H9 (cell line): Measurements from ENCODE around the gene ACYP2. TPM values are rescaled to one million over a fixed set of nuclear protein-coding genes. Genes with fewer than 3 reads are reported as not detected.

Experiments
- DNase-seq: peaks from one replicate; pipeline ENCODE4 v3.0.0-alpha.2; 2017
- H2AFZ ChIP-seq: one replicate; pipeline ENCODE4 v1.6.1; 2013; ENCODE audit warnings: mild to moderate bottlenecking, low read length, control low read depth, moderate library complexity
- H2AK5ac ChIP-seq: 2 replicates; pipeline ENCODE4 v1.6.1; 2013; ENCODE audit warnings: low read length, control low read depth, mixed read lengths; ENCODE audit not compliant: insufficient read length
- H2BK120ac ChIP-seq: one replicate; pipeline ENCODE4 v1.6.1; 2013; ENCODE audit warnings: low read depth, mild to moderate bottlenecking, low read length, control low read depth, inconsistent platforms; ENCODE audit not compliant: poor library complexity, severe bottlenecking
- H2BK12ac ChIP-seq: 2 replicates; pipeline ENCODE4 v1.6.1; 2013; ENCODE audit warnings: low read length, control low read depth, mixed read lengths, low read depth; ENCODE audit not compliant: insufficient read length
- H2BK15ac ChIP-seq: 2 replicates; pipeline ENCODE4 v1.6.1; 2013; ENCODE audit warnings: low read depth, low read length, control low read depth
- H2BK20ac ChIP-seq: one replicate; pipeline ENCODE4 v1.6.1; 2013; ENCODE audit warnings: low read depth, mild to moderate bottlenecking, low read length, control low read depth, inconsistent platforms; ENCODE audit not compliant: poor library complexity, severe bottlenecking
- H2BK5ac ChIP-seq: 2 replicates; pipeline ENCODE4 v1.6.1; 2013; ENCODE audit warnings: low read length, control low read depth, mixed read lengths; ENCODE audit not compliant: insufficient read length
- H3K14ac ChIP-seq: 2 replicates; pipeline ENCODE4 v1.6.1; 2013; ENCODE audit warnings: low read length, control low read depth; ENCODE audit not compliant: insufficient read depth
- H3K18ac ChIP-seq: 2 replicates; pipeline ENCODE4 v1.6.1; 2013; ENCODE audit warnings: low read depth, mild to moderate bottlenecking, mixed read lengths, low read length, control low read depth; ENCODE audit not compliant: insufficient read length
- H3K23ac ChIP-seq: 2 replicates; pipeline ENCODE4 v1.6.1; 2013; ENCODE audit warnings: low read length, control low read depth, mixed read lengths, low read depth; ENCODE audit not compliant: insufficient read length
- H3K23me2 ChIP-seq: 2 replicates; pipeline ENCODE4 v1.6.1; 2013; ENCODE audit warnings: low read depth, mild to moderate bottlenecking, mixed read lengths, low read length, control low read depth; ENCODE audit not compliant: insufficient read length, poor library complexity, severe bottlenecking
- H3K27ac ChIP-seq: 2 replicates; pipeline ENCODE4 v1.5.1; 2013; ENCODE audit warnings: low read length, control low read depth, mixed read lengths, low read depth; ENCODE audit not compliant: insufficient read length
- H3K27me3 ChIP-seq: 2 replicates; pipeline ENCODE4 v1.6.1; 2013; ENCODE audit warnings: low read length, control low read depth, inconsistent platforms; ENCODE audit not compliant: insufficient read depth
- H3K4ac ChIP-seq: 2 replicates; pipeline ENCODE4 v1.6.1; 2013; ENCODE audit warnings: low read depth, mild to moderate bottlenecking, control low read depth, inconsistent platforms, low read length, moderate library complexity
- H3K4me1 ChIP-seq: 2 replicates; pipeline ENCODE4 v1.6.1; 2013; ENCODE audit warnings: low read length, control low read depth, inconsistent platforms; ENCODE audit not compliant: insufficient read depth
- H3K4me2 ChIP-seq: 2 replicates; pipeline ENCODE4 v1.6.1; 2013; ENCODE audit warnings: low read length, control low read depth, mixed read lengths; ENCODE audit not compliant: insufficient read length, insufficient read depth
- H3K56ac ChIP-seq: 2 replicates; pipeline ENCODE4 v1.6.1; 2013; ENCODE audit warnings: low read depth, mild to moderate bottlenecking, mixed read lengths, low read length, control low read depth; ENCODE audit not compliant: insufficient read length
- H3K79me1 ChIP-seq: 2 replicates; pipeline ENCODE4 v1.6.1; 2013; ENCODE audit warnings: low read depth, mild to moderate bottlenecking, moderate library complexity, low read length, control low read depth, inconsistent platforms; ENCODE audit not compliant: insufficient read depth, poor library complexity, severe bottlenecking
- H3K79me2 ChIP-seq: 2 replicates; pipeline ENCODE4 v1.6.1; 2013; ENCODE audit warnings: low read length, control low read depth, inconsistent platforms; ENCODE audit not compliant: insufficient read depth
- H3K9ac ChIP-seq: 2 replicates; pipeline ENCODE4 v1.6.1; 2013; ENCODE audit warnings: low read length, control low read depth, mixed read lengths; ENCODE audit not compliant: insufficient read length; ENCODE audit errors: extremely low read depth
- H3K9me3 ChIP-seq: one replicate; pipeline ENCODE4 v1.6.1; 2013; ENCODE audit warnings: low read depth, low read length, inconsistent platforms; ENCODE audit not compliant: control insufficient read depth
- H3T11ph ChIP-seq: one replicate; pipeline ENCODE4 v1.6.1; 2013; ENCODE audit warnings: mild to moderate bottlenecking, low read length, control low read depth, inconsistent platforms
- H4K20me1 ChIP-seq: one replicate; pipeline ENCODE4 v1.6.1; 2013; ENCODE audit not compliant: control insufficient read depth, insufficient read length, insufficient read depth
- H4K5ac ChIP-seq: 2 replicates; pipeline ENCODE4 v1.6.1; 2013; ENCODE audit warnings: low read depth, mild to moderate bottlenecking, mixed read lengths, low read length, control low read depth; ENCODE audit not compliant: insufficient read length
- H4K8ac ChIP-seq: replicated peaks from 2 replicates; pipeline ENCODE4 v1.6.1; 2013; ENCODE audit warnings: low read length, control low read depth, mixed read lengths, low read depth; ENCODE audit not compliant: insufficient read length
- H4K91ac ChIP-seq: 2 replicates; pipeline ENCODE4 v1.6.1; 2013; ENCODE audit warnings: low read depth, mild to moderate bottlenecking, moderate library complexity, mixed read lengths, low read length, control low read depth; ENCODE audit not compliant: insufficient read length
- H3K27ac Mint-ChIP-seq, 3 experiments: 2 replicates in 2 of 3; 3 replicates in 1 of 3; pipeline ENCODE4 v1.8.0; 2020 to 2021; ENCODE audit warnings: mixed read lengths in 3 of 3, mild to moderate bottlenecking in 1 of 3, moderate library complexity in 1 of 3
- H3K27me3 Mint-ChIP-seq: 2 replicates; pipeline ENCODE4 v1.8.0; 2021; ENCODE audit warnings: low read depth, mild to moderate bottlenecking, moderate library complexity, mixed read lengths
- H3K36me3 Mint-ChIP-seq, 3 experiments: 2 replicates in 2 of 3; 3 replicates in 1 of 3; pipeline ENCODE4 v1.8.0; 2020 to 2021; ENCODE audit warnings: low read depth in 3 of 3, mixed read lengths in 3 of 3; ENCODE audit not compliant: insufficient read depth in 1 of 3
- H3K4me1 Mint-ChIP-seq, 2 experiments: 2 replicates each; pipeline ENCODE4 v1.8.0; 2020; ENCODE audit warnings: mixed read lengths in 2 of 2
- H3K4me3 Mint-ChIP-seq, 2 experiments: 2 replicates in 1 of 2; 3 replicates in 1 of 2; pipeline ENCODE4 v1.8.0; 2020 to 2021; ENCODE audit warnings: mild to moderate bottlenecking in 2 of 2, mixed read lengths in 2 of 2, moderate library complexity in 1 of 2
- H3K9me3 Mint-ChIP-seq, 2 experiments: 2 replicates in 1 of 2; 3 replicates in 1 of 2; pipeline ENCODE4 v1.8.0; 2020; ENCODE audit warnings: mild to moderate bottlenecking in 2 of 2, mixed read lengths in 2 of 2, moderate library complexity in 1 of 2
- CTCF ChIP-seq: fragments of 200-600 bp; sonication (generic); conservative IDR thresholded peaks from 3 replicates; pipeline ENCODE4 v1.8.0; 2021; ENCODE audit warnings: antibody characterized with exemption, mild to moderate bottlenecking
- WGBS: extraction: QIAGEN DNeasy Blood & Tissue Kit; methylation state at CpG from one replicate; pipeline ENCODE4 v1.1.7; 2013; ENCODE audit warnings: missing lambda C conversion rate, low lambda C conversion rate, mixed read lengths; ENCODE audit not compliant: insufficient read length; ENCODE audit errors: extremely low coverage; 5-methylcytosine and 5-hydroxymethylcytosine counted together
- total RNA-seq: library from RNA; stranded (reverse); gene quantifications from 2 replicates; pipeline ENCODE4 v1.2.1, GENCODE V29; 2021

The ACYP2 gene
- total RNA-seq, 1 experiment from 2014 or later = 3.2 TPM

GRCh38 chr2:54240515-54241469 is 125.4 kb downstream of the ACYP2 start:
- no peaks in the 10 kb centered on the region for H3K23me2 ChIP-seq
- H3K18ac ChIP-seq = no peak overlapping the region
- H3K27me3 ChIP-seq = no peaks in the 10 kb centered on the region; the same call in 1 of the 2 replicates
- Mint-ChIP-seq H3K27ac (no peak overlapping the region), H3K36me3 (no peaks in the 10 kb centered on the region), H3K9me3 (peaks cover 3 to 5% of the 10 kb centered on the region in 2 experiments; a peak in 3 of 5 replicates), H3K27me3 (peaks cover 2% of the 10 kb centered on the region; the same call in 1 of the 2 replicates), H3K4me3 (no peak overlapping the region), H3K4me1 (peaks cover 12 to 13% of the 10 kb centered on the region in 2 experiments)
- H4K8ac ChIP-seq = no peak overlapping the region
- H3T11ph ChIP-seq = no peak overlapping the region
- H3K23ac ChIP-seq = no peak overlapping the region
- no peaks in the 10 kb centered on the region for H3K9me3 ChIP-seq
- H3K9ac ChIP-seq = no peak overlapping the region
- H3K4ac ChIP-seq = no peak overlapping the region
- no peaks in the 10 kb centered on the region for H3K79me2 ChIP-seq
- H3K79me1 ChIP-seq = no peaks in the 10 kb centered on the region
- no CpG with 5 or more reads among the region's 5 CpGs for WGBS
- H3K14ac ChIP-seq = no peak overlapping the region
- no peaks in the 10 kb centered on the region for H3K4me1 ChIP-seq
- no peak overlapping the region for H3K4me2 ChIP-seq
- H2BK120ac ChIP-seq = no peak overlapping the region
- H3K27ac ChIP-seq = no peak overlapping the region
- TF ChIP-seq CTCF = no peak
- H4K20me1 ChIP-seq = no peaks in the 10 kb centered on the region
- no peak overlapping the region for H2AK5ac ChIP-seq
- H2BK5ac ChIP-seq = no peak overlapping the region
- no peak overlapping the region for H2BK12ac ChIP-seq
- H4K91ac ChIP-seq = no peak overlapping the region
- H2AFZ ChIP-seq = no peak overlapping the region
- H2BK15ac ChIP-seq = no peak overlapping the region
- DNase-seq = no peak
- no peak overlapping the region for H4K5ac ChIP-seq
- no peak overlapping the region for H2BK20ac ChIP-seq
- no peak overlapping the region for H3K56ac ChIP-seq
